IPS-NIHi7 (cell line): Measurements from ENCODE around the gene EIF4E3.

ENCODE experiments used
- DNase-seq: peaks from one replicate; pipeline ENCODE4 v3.0.0; 2012; ENCODE audit warnings: mixed read lengths; ENCODE audit errors: extremely low spot score

Gene EIF4E3

DNA sequence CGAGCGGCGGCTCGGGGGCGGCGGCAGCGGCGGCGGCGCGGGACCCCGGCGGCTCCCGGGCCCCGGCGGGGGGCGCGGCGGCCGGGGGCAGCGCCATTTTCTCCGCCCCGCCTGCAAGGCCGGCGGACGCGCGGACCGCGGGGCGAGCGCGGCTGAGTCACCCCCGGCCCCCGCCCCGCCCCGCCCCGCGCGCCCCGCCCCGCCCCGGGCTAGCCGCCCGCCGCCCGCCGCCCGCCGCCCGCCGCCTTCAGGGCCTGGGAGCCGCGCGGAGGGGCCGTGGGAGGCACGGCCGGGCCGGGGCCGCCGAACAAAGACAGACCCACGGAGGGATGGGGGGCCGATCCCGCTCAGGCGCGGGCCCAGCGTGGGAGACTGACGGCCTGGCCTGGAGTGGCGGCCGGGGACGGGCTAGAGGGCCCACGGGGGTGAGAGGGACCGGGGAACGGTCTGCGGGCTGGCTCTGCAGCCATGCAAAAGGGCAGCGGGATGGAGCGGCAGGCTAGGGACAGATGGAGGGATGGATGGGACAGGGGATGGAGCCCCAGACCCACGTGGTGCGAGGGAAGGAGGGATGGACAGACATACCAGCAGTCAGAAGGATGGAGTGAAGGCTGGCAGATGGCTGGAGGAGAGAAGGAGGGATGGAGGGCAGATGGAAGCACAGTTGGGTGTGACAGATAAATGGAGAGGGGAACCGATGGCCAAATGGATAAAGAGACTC is at the start of gene EIF4E3:
EIF4E3 (minus strand) TSS at position 132 of the 721 bp plus-strand sequence; CDS start at position 97, 35 bp downstream.
- peak; percentile 83 for DNase-seq

DNA sequence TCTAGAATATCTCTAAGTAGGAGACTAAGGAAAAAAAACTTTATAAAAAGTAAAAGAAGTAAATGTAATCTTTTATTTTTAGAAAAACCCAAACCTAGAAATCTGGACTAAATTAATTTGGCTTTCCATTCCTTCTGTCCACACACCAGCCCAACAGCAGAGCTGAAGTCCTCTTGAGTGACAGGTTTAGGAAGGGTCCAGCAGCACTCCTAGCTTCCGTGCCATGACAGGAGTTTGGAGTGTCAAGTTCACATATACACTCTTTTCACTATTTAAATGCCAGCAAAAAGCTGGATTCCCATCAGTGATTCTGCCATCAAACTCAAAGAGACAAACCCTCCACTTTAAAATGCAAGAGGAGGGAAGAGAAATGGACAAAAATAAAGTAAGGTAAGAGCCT is 46.7 kb upstream of the EIF4E3 start:
- no peak for DNase-seq

DNA sequence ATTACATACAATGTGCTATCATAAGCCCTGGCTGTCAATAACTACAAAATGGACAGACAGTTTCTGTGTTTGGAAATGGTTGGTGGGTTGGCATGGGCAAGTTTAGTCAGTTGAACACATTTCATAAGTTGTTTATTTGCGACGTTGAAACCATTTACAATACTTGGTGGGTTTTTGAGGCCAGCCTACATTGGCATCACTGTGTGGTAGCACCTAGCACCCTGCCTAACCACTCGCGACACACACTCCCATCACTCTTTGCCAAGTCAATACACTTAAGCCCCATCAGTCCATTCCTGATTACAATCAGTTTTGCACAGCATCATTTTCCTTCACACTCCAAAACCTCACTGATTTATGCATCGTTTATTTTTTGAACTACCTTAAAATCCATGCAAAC is 45.9 kb upstream of the EIF4E3 start:
- DNase-seq = no peak

DNA sequence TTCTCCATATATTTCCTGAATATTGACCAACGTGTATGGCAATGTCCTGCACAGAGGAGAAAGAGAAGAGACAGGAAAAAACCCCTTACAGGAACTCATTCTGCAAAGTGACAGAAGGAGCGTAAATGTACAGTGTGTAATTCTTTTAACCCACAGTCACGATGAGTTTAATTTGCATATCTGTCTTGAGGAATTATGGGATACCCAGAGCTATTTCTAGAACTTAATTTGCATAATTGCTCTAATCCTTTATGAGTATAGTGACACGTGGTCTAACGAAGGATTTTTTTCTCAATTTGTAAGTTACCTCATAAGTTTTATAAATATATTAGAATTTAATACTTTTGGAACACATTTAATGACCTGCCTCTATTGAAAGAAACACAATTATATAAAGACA is 38.2 kb upstream of the EIF4E3 start:
- DNase-seq = no peak

DNA sequence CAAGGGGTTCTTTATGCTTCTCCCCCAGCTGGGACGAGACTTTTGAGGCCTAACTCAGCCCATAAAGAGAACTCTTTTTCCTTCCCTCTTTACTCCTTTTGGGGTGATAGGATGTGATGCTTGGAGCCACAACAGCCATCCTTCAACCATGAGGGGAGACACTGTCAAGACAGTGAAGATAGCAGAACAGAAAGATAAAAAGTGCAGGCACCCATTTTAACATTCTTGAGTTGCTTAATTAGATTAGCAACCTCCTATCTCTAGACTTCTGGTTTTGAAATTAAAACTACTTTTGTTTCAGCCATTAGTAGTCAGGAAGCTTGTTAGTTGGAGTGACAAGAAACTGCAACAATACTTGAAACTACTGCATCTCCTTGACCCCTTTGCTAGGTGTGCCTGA is 34.9 kb upstream of the EIF4E3 start:
- no peak for DNase-seq

DNA sequence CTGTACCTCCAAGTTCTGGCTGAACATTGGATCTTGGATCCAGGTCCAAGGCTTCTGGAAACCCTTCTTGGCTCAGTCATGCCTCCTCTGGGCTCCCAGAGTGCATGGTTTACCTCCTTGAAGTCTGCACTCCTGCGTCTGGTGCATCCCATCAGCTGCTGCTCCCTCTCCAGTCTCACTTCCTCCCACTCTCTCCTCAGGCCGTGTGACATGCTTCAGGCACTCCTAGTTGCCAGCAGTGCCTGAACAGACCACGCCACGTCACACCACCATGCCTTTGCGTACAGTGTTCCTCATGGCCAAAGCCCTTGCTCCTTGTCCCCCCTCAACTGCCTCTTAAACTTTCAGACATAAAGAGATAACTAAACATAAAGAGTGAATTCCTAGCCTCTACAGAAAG is 34.2 kb upstream of the EIF4E3 start:
- no peak for DNase-seq

DNA sequence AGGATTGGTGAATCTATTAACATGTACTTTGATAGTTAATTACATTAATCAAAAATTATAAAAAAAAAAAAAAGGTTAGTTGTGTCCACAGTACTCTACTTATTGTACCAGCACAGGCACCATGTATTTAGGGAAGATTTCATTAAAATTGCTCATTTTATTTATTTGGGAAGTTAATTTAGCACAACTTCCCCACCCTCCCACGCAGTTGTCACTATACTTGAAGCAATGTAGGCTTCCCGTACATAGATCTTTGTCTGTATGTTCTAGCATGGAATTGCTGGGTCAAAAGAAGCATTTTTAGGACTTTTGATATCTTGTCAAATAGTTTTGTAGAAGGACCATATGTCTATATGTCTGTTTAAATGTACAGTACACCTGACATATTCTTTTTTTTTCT is 32.9 kb upstream of the EIF4E3 start:
- no peak for DNase-seq

DNA sequence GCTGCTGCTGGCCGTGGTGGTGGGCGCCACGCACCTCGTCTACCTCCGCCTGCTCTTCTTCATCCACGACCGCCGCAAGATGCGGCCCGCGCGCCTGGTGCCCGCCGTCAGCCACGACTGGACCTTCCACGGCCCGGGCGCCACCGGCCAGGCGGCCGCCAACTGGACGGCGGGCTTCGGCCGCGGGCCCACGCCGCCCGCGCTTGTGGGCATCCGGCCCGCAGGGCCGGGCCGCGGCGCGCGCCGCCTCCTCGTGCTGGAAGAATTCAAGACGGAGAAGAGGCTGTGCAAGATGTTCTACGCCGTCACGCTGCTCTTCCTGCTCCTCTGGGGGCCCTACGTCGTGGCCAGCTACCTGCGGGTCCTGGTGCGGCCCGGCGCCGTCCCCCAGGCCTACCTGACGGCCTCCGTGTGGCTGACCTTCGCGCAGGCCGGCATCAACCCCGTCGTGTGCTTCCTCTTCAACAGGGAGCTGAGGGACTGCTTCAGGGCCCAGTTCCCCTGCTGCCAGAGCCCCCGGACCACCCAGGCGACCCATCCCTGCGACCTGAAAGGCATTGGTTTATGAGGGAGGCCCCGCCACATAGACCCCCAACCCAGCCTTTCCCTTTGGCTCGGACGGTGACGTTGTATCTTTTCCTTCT is 29.5 kb upstream of the EIF4E3 start:
- peak; percentile 20 for DNase-seq

DNA sequence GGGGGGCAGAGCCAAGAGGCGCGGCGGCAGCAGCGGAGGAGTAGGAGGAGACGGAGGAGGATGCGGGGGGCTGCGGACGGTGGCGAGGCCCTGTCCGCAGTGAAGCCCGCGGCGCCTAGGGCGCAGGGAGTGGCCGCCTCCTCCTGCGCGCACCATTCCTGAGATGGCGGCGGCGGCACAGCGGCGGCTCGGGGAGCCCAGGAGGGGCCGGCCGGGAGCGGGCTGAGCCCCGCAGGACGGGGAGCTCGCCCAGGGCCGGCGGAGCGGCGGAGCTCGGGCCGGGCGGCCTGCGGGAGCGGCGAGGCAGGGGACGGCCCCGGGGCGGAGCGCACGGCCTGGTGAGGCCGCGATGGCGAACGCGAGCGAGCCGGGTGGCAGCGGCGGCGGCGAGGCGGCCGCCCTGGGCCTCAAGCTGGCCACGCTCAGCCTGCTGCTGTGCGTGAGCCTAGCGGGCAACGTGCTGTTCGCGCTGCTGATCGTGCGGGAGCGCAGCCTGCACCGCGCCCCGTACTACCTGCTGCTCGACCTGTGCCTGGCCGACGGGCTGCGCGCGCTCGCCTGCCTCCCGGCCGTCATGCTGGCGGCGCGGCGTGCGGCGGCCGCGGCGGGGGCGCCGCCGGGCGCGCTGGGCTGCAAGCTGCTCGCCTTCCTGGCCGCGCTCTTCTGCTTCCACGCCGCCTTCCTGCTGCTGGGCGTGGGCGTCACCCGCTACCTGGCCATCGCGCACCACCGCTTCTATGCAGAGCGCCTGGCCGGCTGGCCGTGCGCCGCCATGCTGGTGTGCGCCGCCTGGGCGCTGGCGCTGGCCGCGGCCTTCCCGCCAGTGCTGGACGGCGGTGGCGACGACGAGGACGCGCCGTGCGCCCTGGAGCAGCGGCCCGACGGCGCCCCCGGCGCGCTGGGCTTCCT is 28.8 kb upstream of the EIF4E3 start, which contains the start of gene GPR27:
GPR27 (plus strand) TSS at position 155 of the 909 bp plus-strand sequence; CDS start at position 350, 195 bp downstream.
- peak; percentile 49 for DNase-seq

DNA sequence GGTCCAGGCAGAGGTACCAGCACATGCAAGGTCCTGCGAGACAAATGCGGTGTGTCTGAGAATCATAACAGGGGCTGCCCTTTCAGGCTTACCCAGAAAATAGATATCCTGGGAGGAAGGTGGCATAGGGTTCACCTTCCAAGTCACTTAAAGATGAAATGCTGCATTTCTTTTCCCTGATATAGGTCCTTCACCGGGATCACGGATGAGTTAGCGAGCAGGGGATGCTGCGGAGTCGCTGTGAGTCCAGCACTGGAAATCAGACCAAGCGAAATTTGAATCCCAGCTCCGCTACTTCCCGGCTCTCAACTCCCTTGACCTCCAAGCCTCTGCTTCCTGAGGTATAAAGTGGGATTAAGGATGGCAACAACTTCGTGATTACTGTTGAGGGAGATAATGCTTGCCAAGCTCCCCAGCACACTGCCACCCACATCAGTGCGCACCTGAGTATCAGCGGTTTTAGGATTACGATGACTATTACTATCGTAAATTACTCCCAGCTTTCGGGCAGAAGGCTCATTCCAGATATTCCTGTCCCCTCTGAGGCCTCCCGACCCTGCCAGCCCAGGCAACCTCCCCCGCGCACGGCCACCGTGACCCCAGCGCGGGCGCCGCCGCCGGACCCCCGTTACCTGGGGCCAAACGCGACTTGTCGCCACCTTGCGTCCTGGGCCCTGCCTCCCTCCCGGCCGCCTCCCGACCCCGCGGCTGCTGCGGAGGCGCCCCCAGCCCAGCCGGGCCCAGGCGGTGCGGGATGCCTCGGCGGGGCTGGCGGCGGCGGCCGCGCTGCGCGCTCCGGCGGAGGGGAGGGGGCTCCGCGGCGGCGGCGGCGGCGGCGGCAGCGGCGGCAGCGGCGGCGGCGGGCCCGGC is 27.9 kb upstream of the EIF4E3 start:
- no peak for DNase-seq

DNA sequence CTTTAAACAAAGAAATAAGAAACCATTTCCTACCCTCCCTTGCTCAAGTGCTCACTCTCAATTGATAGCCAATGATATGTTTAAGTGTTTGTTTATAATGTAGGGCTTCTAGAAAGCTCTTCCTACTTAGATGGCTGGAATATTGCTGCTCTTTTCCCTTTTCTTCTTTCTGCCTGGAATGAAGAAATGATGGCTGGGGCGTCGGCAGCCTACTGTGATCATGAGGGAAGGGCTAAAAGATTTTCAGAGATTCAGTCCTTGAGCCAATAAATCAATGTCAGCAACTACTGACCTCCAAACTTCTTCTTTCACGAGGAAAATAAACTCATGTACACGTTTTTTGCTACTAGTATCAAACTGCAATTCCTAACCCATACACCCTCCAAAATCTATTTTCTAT is 26.4 kb upstream of the EIF4E3 start:
- DNase-seq = no peak

DNA sequence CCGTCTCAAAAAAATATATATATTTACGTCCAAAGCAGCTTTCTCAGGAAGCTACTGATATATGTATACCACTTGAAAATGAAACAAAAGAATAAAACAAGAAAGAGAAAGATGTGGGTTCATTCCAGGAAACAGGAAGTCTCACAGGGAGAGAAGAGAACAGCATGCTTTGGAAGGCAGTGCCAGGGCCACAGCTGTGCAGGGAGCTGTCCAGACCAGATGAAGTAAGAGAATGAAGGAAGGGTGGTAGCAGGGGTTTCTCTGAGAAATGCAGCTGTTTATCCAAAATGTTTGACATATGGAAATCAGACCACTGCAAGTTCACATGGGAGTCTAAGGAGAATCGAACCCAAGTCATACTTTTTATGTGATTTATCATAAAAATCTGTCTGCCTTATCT is 19.5 kb upstream of the EIF4E3 start:
- no peak for DNase-seq

DNA sequence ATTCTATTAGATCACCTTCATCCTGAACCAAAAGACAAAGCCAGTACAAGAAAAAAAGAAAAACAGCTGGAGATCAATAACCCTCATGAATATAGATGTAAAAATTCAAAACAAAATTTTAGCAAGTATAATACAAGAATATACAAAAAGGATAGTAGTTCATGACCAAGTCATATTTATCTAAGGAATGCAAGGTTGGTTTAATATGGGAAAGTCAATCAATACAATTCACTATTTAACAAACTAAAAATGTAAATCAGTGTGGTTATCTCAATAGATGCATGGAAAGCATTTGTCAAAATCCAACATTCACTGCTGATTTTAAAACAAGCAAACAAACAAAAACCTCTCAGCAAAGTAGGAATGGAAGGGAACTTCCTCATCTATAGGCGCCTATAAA is 17.4 kb upstream of the EIF4E3 start:
- no peak for DNase-seq

DNA sequence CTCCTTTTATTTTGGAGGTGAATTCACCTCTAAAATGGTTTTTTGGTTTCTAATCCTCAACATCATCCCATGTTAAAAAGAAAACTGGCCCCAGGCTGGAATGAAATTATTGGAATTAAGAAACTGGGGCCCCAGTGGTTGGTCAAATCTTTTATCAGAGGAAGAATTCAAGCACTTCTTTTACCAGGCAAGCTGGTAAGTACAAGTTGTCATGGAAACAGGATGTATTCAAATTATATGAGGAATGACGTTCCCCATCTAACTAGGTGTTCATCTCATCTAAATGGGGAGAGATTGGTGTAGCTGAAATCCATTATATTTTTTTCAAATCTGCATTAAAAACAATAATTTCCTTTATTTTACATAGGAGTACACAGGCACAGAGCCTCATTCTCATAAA is 9.7 kb upstream of the EIF4E3 start:
- no peak for DNase-seq

DNA sequence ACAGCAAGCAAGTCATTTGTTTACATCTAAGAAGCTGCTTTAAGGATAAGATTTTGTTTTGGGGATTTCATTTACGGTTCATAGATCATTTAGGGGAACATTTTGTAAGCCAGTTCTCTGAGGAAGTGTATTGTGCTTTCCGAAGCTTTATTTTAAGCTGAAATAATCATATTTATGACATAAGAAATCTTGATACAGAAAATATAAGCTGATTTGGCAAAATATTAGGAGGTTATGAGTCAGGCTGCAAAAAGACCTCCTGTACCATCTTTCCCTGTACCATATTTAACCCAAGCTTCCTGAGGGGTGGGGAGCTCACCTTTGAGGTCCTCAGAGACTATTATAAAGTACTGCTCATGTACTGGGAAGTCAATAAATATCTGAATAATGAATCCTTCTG is 8.1 kb upstream of the EIF4E3 start:
- no peak for DNase-seq

DNA sequence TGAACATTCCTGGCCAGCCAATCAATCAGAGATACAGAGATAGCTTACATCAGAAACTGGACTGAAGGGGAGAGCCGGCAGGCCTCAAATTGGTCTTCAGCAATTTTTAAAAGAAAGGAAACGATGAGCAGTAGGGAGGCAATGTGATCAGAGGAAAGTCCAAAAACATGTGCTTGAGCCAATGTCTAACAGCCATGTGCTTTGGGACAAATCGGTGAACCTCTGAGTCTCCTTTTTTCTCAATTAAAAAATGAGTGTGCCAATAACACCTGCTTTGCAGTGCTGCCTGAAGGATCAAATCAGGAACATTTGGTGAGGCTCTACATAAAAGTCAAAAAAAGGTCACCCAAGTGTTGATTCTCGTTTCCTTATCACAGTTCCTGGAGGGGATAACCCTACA is 7.4 kb upstream of the EIF4E3 start:
- no peak for DNase-seq

DNA sequence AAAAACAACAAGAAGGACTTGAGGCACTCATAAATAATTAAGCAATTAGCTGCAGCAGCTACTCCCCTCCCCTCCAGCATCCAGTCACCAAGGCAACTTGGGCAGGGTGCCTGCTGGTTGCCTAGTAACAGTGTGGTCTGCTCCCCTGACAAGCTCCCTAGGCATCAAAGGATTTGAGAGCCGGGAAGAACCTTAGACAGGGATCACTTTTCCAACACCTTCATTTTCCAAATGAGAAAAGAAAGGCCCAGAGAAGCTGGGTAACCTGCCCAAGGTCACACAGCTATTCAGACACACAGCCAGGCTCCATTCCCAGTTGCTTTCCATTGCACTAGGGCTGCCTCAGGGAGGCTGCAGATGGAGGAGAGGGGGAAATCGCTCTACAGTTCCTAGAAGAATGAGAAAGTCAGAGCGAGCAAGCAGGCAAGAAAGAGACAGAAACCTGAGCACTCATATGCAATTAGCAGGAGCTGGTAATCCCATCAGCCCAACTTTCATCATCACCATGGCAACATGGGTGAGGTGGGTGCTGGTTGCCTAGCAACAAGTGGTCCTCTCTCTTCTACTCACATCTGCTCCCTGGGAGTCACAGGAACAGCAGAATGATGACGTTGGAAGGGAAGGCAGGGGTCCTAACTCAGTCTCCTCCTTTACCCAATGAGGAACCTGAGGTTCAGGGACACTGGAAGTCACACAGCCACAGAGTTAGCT is 3.6 kb upstream of the EIF4E3 start:
- peak; percentile 73 for DNase-seq

DNA sequence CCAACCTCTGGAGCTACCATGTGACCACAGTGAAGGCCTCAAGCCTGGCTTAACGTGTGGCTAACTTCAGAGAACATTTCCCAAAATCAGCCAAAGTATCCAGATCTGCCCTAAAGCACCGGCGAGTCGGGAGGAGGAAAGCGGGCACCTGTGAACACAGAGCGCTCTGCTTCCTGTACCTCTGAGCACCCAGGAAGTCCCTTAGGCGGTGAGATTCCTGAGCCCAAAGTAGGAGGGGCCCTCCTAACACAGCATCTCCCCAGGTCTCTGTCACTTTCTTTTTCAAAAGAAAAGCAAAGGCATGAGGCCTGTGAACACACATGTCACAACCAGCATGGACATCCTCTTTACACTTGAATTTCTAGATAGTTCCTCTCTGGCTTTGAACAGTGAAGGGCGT is 944 bp upstream of the EIF4E3 start:
- DNase-seq = no peak

DNA sequence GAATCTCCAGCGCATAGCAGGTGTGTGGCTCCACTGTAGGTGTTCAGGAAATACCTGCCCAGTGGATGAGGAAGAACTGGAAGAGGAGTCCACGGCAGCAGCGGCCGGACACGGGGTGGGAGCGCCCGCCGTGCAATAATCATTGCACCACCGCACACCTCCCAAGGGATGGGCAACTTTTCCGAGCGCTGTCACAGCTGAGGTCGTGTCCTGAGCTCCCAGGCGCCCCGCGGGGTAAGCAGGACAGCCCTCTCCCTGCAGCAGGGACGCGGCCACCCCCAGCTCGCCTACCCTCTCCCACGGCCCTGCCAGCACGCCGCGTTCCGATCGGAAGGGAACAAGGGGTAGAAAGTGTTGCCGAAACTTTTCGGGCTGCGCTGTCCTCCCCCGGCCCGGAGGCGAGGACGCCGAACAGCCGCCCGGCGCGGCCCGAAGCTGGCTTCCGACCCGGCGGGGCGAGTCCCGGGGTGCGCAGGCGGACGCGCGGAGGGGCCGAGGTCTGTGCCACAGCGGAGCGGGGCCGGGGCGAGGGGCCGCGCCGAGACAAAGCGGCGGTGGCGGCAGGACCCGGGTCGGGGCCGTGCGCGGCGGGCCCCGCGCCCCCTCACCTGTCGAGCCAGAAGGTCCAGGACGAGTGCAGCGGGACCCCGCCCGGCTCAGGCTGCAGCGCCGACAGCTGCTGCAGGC is 475 bp downstream of the EIF4E3 start:
- peak; percentile 31 for DNase-seq

DNA sequence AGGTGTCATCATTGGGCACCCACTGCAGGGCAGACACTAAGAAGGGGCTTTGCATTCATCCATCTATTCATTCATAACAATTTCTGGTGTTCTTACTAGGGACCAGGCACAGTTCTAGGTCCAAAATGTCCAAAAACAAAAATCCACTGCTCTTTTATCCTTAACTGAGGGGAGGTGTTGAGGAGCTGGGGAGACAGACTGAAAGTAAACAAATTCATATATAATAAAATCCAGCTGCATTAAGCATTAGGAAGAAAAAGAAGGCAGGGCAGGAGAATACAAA is 1.1 kb downstream of the EIF4E3 start:
- DNase-seq = no peak
